Peyer's patch (tissue), 4 donors: ENCODE results near the gene EHBP1. TPM values are rescaled to one million over a fixed set of nuclear protein-coding genes. Genes with fewer than 3 reads are reported as not detected.

Source experiments
- DNase-seq, 3 donors: peaks; one replicate each; pipeline ENCODE4 v3.0.0-alpha.2; 2017 to 2019
- H3K27ac ChIP-seq, 4 donors: fragments of 200-600 bp; sonication (generic); one replicate each; pipeline ENCODE4 v1.5.1; 2016 to 2019
- H3K27me3 ChIP-seq, 2 donors: fragments of 200-600 bp; sonication (generic); one replicate each; pipeline ENCODE4 v1.5.1; 2019
- H3K36me3 ChIP-seq, 3 donors: fragments of 200-600 bp; sonication (generic); one replicate each; pipeline ENCODE4 v1.5.1; 2016 to 2019
- H3K4me1 ChIP-seq, 4 donors: fragments of 200-600 bp; sonication (generic); one replicate each; pipeline ENCODE4 v1.5.1; 2016 to 2019
- H3K4me3 ChIP-seq, 4 donors: fragments of 200-600 bp; sonication (generic); 1 replicate in 3 of 4; 2 replicates in 1 of 4; pipeline ENCODE4 v1.5.1; 2016 to 2019; ENCODE audit warnings: mild to moderate bottlenecking in 1 of 4
- H3K9me3 ChIP-seq, 4 donors: fragments of 200-600 bp; sonication (generic); one replicate each; pipeline ENCODE4 v1.5.1; 2016 to 2019; ENCODE audit warnings: mild to moderate bottlenecking in 1 of 4
- POLR2A ChIP-seq, 2 donors: fragments of 450-650 bp; IDR thresholded peaks; one replicate each; pipeline ENCODE4 v1.5.1; 2017; ENCODE audit warnings: antibody characterized with exemption in 2 of 2, mild to moderate bottlenecking in 2 of 2, moderate library complexity in 2 of 2
- total RNA-seq, 4 donors: library from RNA; depleted of rRNA; stranded (reverse); fragments of >200 nt; gene quantifications; one replicate each; pipeline ENCODE4 v1.1.0, GENCODE V29; 2016
- TF ChIP-seq, protein P1 (sequence below), 6 experiments: fragments of 450-650 bp in 4 of 6; fragments of 200-600 bp in 2 of 6; sonication (generic) in 1 of 6; IDR thresholded peaks; one replicate each; pipeline ENCODE4 v1.5.1; 2017 to 2019; ENCODE audit warnings: antibody characterized with exemption in 6 of 6, mild to moderate bottlenecking in 3 of 6, moderate library complexity in 1 of 6

Gene EHBP1
- total RNA-seq, 4 donors from 2014 or later, result 27.1 to 190 (median 60.8) TPM

DNA sequence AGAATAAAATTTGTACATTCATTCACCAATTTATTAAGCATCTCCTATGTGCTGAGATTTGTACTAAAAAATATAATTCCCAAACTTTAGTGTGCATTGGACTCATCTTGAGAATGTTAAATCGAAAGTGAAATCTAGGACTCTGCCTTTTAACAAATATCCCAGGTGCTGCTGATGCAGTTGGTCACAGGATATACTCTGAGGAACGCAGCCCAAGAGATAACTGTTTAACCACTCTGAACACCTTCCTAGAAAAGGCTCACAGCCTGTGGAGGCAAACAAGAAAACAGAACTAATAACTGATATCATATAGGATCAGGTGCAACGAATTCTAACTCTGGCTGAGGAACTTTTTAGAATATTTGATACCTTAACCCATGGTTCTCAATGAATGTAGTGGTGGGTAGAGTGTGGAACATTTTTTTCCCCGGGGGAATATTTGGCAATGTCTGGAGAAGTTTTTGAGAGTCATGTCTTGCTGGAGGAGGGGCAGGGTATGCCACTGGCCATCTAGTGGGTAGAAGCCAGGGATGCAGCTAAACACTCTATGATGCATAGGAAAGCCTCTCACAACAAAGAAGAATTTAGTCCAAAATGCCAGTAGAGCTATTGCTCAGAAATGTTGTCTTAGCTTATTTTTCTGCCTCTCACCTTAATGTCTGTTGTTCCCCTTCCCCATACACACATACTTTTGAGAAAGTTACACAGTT, 96.5 kb downstream of the EHBP1 start:
- Histone ChIP-seq H3K9me3 (no peaks in the 10 kb centered on the region), H3K4me3 (no peak overlapping the region), H3K36me3 (no peaks in the 10 kb centered on the region), H3K4me1 (no peaks in the 10 kb centered on the region), H3K27ac (no peak overlapping the region), H3K27me3 (no peaks in the 10 kb centered on the region)
- TF ChIP-seq, protein P1, sequence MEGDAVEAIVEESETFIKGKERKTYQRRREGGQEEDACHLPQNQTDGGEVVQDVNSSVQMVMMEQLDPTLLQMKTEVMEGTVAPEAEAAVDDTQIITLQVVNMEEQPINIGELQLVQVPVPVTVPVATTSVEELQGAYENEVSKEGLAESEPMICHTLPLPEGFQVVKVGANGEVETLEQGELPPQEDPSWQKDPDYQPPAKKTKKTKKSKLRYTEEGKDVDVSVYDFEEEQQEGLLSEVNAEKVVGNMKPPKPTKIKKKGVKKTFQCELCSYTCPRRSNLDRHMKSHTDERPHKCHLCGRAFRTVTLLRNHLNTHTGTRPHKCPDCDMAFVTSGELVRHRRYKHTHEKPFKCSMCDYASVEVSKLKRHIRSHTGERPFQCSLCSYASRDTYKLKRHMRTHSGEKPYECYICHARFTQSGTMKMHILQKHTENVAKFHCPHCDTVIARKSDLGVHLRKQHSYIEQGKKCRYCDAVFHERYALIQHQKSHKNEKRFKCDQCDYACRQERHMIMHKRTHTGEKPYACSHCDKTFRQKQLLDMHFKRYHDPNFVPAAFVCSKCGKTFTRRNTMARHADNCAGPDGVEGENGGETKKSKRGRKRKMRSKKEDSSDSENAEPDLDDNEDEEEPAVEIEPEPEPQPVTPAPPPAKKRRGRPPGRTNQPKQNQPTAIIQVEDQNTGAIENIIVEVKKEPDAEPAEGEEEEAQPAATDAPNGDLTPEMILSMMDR (IDR thresholded peaks at IDR 0.05), result no peak
- TF ChIP-seq POLR2A (IDR thresholded peaks at IDR 0.05), result no peak
- no peak for DNase-seq

- Histone ChIP-seq H3K4me1 (no peaks in the 10 kb centered on the region), H3K27me3 (no peaks in the 10 kb centered on the region), H3K9me3 (no peaks in the 10 kb centered on the region), H3K27ac (no peak overlapping the region), H3K36me3 (no peaks in the 10 kb centered on the region), H3K4me3 (no peak overlapping the region)
- TF ChIP-seq POLR2A (IDR thresholded peaks at IDR 0.05), result no peak
- TF ChIP-seq, protein P1 (IDR thresholded peaks at IDR 0.05), result no peak
- no peak for DNase-seq
These were observed 98.4 kb downstream of the EHBP1 start for GRCh38 chr2:62803961-62804360.

- Histone ChIP-seq H3K36me3 (no peaks in the 10 kb centered on the region), H3K4me1 (no peaks in the 10 kb centered on the region), H3K9me3 (no peaks in the 10 kb centered on the region), H3K27me3 (no peaks in the 10 kb centered on the region), H3K4me3 (no peak overlapping the region), H3K27ac (no peak overlapping the region)
- DNase-seq, result no peak
- TF ChIP-seq, protein P1 (IDR thresholded peaks at IDR 0.05), result no peak
- TF ChIP-seq POLR2A (IDR thresholded peaks at IDR 0.05), result no peak
These were observed 100.7 kb downstream of the EHBP1 start for GRCh38 chr2:62806231-62806630.

- DNase-seq, result no peak
- Histone ChIP-seq H3K36me3 (no peaks in the 10 kb centered on the region), H3K4me3 (no peak overlapping the region), H3K27ac (no peak overlapping the region), H3K9me3 (no peaks in the 10 kb centered on the region), H3K27me3 (no peaks in the 10 kb centered on the region), H3K4me1 (no peaks in the 10 kb centered on the region)
- TF ChIP-seq POLR2A (IDR thresholded peaks at IDR 0.05), result no peak
- TF ChIP-seq, protein P1 (IDR thresholded peaks at IDR 0.05), result no peak
These were observed 103.0 kb downstream of the EHBP1 start for GRCh38 chr2:62808554-62808953.

- Histone ChIP-seq H3K27me3 (no peaks in the 10 kb centered on the region), H3K36me3 (no peaks in the 10 kb centered on the region), H3K27ac (no peak overlapping the region), H3K4me3 (no peak overlapping the region), H3K4me1 (no peaks in the 10 kb centered on the region), H3K9me3 (no peaks in the 10 kb centered on the region)
- TF ChIP-seq, protein P1 (IDR thresholded peaks at IDR 0.05), result no peak
- no peak for TF ChIP-seq POLR2A (IDR thresholded peaks at IDR 0.05)
- DNase-seq, result no peak
These were observed 105.6 kb downstream of the EHBP1 start for GRCh38 chr2:62811086-62811485.
